ENCODE data around the gene TTLL11. TPM values are rescaled to one million over a fixed set of nuclear protein-coding genes. Genes with fewer than 3 reads are reported as not detected.

TTLL11 gene
- total RNA-seq, 6 experiments from 2014 or later, result 3.2 to 5.2 (median 4.1) TPM

DNA sequence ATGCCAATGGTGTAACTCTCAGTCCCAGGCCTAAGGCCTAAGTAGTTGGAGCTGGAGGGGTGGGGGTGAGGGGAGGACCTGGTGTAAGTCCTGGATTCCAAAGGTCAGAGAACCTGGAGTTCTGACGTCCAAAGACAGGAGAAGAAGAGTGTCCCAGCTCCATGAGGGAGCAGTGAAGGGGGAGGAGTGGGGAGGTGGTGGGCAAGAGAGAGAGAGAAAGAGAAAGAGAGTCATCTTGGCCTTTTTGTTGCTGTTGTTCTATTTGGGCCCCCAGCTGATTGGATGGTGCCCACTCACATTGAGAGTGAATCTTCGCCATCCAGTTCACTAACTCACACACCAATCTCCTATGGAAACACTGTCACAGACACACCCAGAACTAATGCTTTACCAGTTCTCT lies 242.7 kb downstream of the TTLL11 start:
- H3K4me3 ChIP-seq, result no peak overlapping the region
- no peaks in the 10 kb centered on the region for H3K36me3 ChIP-seq
- TF ChIP-seq, protein P1, sequence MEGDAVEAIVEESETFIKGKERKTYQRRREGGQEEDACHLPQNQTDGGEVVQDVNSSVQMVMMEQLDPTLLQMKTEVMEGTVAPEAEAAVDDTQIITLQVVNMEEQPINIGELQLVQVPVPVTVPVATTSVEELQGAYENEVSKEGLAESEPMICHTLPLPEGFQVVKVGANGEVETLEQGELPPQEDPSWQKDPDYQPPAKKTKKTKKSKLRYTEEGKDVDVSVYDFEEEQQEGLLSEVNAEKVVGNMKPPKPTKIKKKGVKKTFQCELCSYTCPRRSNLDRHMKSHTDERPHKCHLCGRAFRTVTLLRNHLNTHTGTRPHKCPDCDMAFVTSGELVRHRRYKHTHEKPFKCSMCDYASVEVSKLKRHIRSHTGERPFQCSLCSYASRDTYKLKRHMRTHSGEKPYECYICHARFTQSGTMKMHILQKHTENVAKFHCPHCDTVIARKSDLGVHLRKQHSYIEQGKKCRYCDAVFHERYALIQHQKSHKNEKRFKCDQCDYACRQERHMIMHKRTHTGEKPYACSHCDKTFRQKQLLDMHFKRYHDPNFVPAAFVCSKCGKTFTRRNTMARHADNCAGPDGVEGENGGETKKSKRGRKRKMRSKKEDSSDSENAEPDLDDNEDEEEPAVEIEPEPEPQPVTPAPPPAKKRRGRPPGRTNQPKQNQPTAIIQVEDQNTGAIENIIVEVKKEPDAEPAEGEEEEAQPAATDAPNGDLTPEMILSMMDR (IDR thresholded peaks at IDR 0.05), result no peak
- no peak for TF ChIP-seq POLR2A (IDR thresholded peaks at IDR 0.05)
- H3K27ac ChIP-seq, result no peak overlapping the region
- ATAC-seq (no peak), DNase-seq (peak in 1 of 3 donors; percentile 9)
- 50% methylated on average over 1 of the region's 2 CpGs for WGBS (ENCODE audit: insufficient coverage, low coverage, low lambda C conversion rate, missing lambda C conversion rate)
- no peaks in the 10 kb centered on the region for H3K4me1 ChIP-seq
- no peaks in the 10 kb centered on the region for H3K27me3 ChIP-seq
- H3K9me3 ChIP-seq, result peaks cover 0 to 1% (median 0%) of the 10 kb centered on the region in 4 donors
- intact Hi-C loops (cut with DNase I), result no loop called here

DNA sequence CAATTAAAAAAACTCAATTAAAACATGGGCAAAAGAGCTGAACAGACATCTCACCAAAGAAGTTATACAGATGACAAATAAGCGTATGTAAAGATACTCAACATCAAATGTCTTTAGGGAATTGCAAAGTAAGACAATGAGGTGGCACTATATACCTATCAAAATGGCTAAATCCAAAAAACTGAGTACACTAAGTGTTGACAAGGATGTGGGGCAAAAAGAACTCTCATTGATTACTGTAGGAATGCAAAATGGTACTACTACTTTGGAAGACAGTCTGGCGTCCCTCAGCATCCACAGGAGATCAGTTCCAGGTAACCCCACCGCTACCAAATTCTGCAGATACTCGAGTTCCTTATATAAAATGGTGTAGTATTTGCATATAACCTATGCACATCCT lies 243.6 kb downstream of the TTLL11 start:
- ATAC-seq (no peak), DNase-seq (peak in 1 of 3 donors; percentile 2)
- H3K27ac ChIP-seq, result no peak overlapping the region
- H3K4me3 ChIP-seq, result no peak overlapping the region
- intact Hi-C loops (cut with DNase I), result no loop called here
- no peaks in the 10 kb centered on the region for H3K4me1 ChIP-seq
- TF ChIP-seq, protein P1 (IDR thresholded peaks at IDR 0.05), result no peak
- no peak for TF ChIP-seq POLR2A (IDR thresholded peaks at IDR 0.05)
- H3K27me3 ChIP-seq, result no peaks in the 10 kb centered on the region
- 65% methylated on average over 4 of the region's 4 CpGs for WGBS (ENCODE audit: insufficient coverage, low coverage, low lambda C conversion rate, missing lambda C conversion rate)
- H3K36me3 ChIP-seq, result no peaks in the 10 kb centered on the region
- H3K9me3 ChIP-seq, result peaks cover 0 to 1% (median 0%) of the 10 kb centered on the region in 4 donors

DNA sequence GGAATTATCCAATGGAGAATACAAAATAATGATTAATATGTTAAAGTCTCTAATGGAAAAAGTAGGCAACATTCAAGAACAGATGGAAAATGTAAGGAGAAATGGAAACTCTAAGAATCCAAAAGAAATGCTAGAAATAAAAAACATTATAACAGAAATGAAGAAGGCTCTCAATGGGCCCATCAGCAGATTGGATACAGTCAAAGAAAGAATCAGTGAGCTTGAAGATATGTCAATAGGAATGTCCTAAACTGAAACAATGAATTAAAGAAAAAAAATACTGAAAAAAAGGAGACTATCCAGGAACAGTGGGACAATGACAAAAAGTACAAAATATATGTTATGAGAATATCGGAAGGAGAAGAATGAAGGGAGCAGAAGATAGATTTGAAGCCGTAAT lies 248.5 kb downstream of the TTLL11 start:
- Histone ChIP-seq H3K27me3 (no peaks in the 10 kb centered on the region), H3K9me3 (peaks cover 0 to 1% (median 0%) of the 10 kb centered on the region in 4 donors), H3K27ac (no peak overlapping the region), H3K4me3 (no peak overlapping the region), H3K4me1 (no peaks in the 10 kb centered on the region), H3K36me3 (no peaks in the 10 kb centered on the region)
- ATAC-seq (no peak), DNase-seq (no peak)
- intact Hi-C loops (cut with DNase I), result no loop called here
- 50% methylated on average over 2 of the region's 2 CpGs for WGBS (ENCODE audit: insufficient coverage, low coverage, low lambda C conversion rate, missing lambda C conversion rate)
- TF ChIP-seq, protein P1 (IDR thresholded peaks at IDR 0.05), result no peak
- no peak for TF ChIP-seq POLR2A (IDR thresholded peaks at IDR 0.05)

DNA sequence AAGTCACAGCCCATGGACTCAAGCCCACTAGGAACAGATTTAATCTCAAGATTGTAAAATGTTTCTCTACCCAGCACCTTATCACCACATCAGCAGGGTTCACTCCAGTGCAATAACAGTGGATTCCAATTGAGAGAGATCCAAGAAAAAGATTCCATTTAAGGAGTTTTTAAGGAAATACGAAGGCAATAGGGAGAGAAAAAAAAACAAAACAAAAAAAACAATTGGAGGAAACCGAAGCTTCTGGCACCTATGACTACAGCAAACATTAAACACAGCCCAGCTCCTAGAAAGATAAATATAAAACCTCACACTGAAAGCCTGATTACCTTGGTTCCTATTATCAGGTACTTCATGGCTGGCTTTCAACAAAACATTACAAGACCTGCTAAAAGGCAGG lies 249.0 kb downstream of the TTLL11 start:
- Histone ChIP-seq H3K4me3 (no peak overlapping the region), H3K36me3 (no peaks in the 10 kb centered on the region), H3K27ac (no peak overlapping the region), H3K9me3 (no peaks in the 10 kb centered on the region), H3K27me3 (no peaks in the 10 kb centered on the region), H3K4me1 (no peaks in the 10 kb centered on the region)
- 35% methylated on average over 2 of the region's 2 CpGs for WGBS (ENCODE audit: insufficient coverage, low coverage, low lambda C conversion rate, missing lambda C conversion rate)
- TF ChIP-seq, protein P1 (IDR thresholded peaks at IDR 0.05), result no peak
- TF ChIP-seq POLR2A (IDR thresholded peaks at IDR 0.05), result no peak
- DNase-seq (no peak), ATAC-seq (no peak)
- intact Hi-C loops (cut with DNase I), result no loop called here

DNA sequence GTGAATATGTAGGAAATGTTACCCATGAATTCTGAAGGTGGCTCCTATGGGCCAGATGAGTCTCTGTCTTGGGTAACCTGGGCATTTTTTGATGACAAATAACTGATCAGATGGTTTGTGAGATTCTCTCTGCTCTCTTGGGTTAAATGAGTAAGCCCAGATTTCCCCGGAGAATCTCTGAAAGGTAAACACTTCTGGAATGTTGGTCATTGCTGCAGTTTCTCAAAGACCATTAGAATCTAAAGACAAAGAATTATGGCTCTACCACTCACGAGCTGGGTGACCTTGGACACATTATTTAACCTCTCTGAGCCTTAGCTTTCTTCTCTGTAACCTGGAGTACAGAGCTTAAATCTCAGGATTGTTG lies 250.5 kb downstream of the TTLL11 start:
- no peak for DNase-seq
- Histone ChIP-seq H3K4me3 (no peak overlapping the region), H3K27ac (no peak overlapping the region), H3K27me3 (no peaks in the 10 kb centered on the region), H3K9me3 (no peaks in the 10 kb centered on the region), H3K4me1 (no peaks in the 10 kb centered on the region), H3K36me3 (no peaks in the 10 kb centered on the region)
- 63% methylated on average over 2 of the region's 2 CpGs for WGBS (ENCODE audit: insufficient coverage, low coverage, low lambda C conversion rate, missing lambda C conversion rate)
- intact Hi-C loops (cut with DNase I), result no loop called here
- no peak for ATAC-seq
- no peak for TF ChIP-seq POLR2A (IDR thresholded peaks at IDR 0.05)

Measured in right lobe of liver (tissue), 6 donors.